ENCODE data around the gene EFCAB14. TPM values are rescaled to one million over a fixed set of nuclear protein-coding genes. Genes with fewer than 3 reads are reported as not detected.

The EFCAB14 gene
- total and polyA plus RNA-seq, 10 of the 15 experiments (the other 5 are each of a cell fraction or from before 2014, with no cell fraction given), result 7.8 to 66.0 (median 41.6) TPM

- H2AFZ ChIP-seq (ENCODE audit: control insufficient read depth, low read depth, low read length), result no peak overlapping the region
- no peak for FAIRE-seq
- no peak overlapping the region for H3K4me2 ChIP-seq (ENCODE audit: control insufficient read depth, insufficient read depth)
- H3K36me3 ChIP-seq (ENCODE audit: control insufficient read depth in 2 of 2, insufficient read depth in 2 of 2, low read length in 1 of 2), result peaks cover 7 to 15% of the 10 kb centered on the region in 2 experiments
- H3K27ac ChIP-seq (ENCODE audit: control insufficient read depth, insufficient read depth), result no peak overlapping the region
- SMC1A ChIA-PET (ENCODE audit: uncharacterized antibody, unreplicated experiment), result interaction anchor here (1.7 kb wide), 1 partner anchor 12 kb away, joined by 5 read pairs; no protein-coding TSS in a partner anchor
- no peak for ATAC-seq
- no peak overlapping the region for H3K9ac ChIP-seq (ENCODE audit: control insufficient read depth, insufficient read depth, low read length)
- CTCF ChIA-PET, result interaction anchor here (0.9 to 1.8 kb wide), 3 partner anchors 10 to 40 kb away, joined by 3 to 6 read pairs (median 5); partner anchors contain the start of gene ATPAF1
- H3K27me3 ChIP-seq (replicated peaks in 1 of 2; ENCODE audit: control insufficient read depth in 2 of 2, insufficient read depth in 2 of 2, low read length in 1 of 2), result no peaks in the 10 kb centered on the region
- no peak overlapping the region for H3K4me3 ChIP-seq
- 47% methylated on average over 1 of the region's 1 CpG for WGBS (ENCODE audit: insufficient coverage, insufficient replicate concordance, low lambda C conversion rate, missing lambda C conversion rate)
- POLR2A ChIA-PET, result interaction anchor here (0.5 to 1.5 kb wide), 2 partner anchors 9 to 276 kb away, joined by 3 to 6 read pairs; no protein-coding TSS in a partner anchor
- H3K4me1 ChIP-seq (ENCODE audit: control insufficient read depth, insufficient read depth, low read length), result no peaks in the 10 kb centered on the region
- no peak for TF ChIP-seq GABPA (IDR thresholded peaks at IDR 0.05; ENCODE audit: low read depth)
- TF ChIP-seq SP1 (IDR thresholded peaks at IDR 0.05; ENCODE audit: low read depth, low read length), result no peak
- TF ChIP-seq DPF2 (IDR thresholded peaks at IDR 0.05), result no peak
- TF ChIP-seq HDGF (IDR thresholded peaks at IDR 0.05), result no peak
- TF ChIP-seq HDAC6 (IDR thresholded peaks at IDR 0.05; ENCODE audit: unreplicated experiment), result no peak
- TF ChIP-seq, protein P1, sequence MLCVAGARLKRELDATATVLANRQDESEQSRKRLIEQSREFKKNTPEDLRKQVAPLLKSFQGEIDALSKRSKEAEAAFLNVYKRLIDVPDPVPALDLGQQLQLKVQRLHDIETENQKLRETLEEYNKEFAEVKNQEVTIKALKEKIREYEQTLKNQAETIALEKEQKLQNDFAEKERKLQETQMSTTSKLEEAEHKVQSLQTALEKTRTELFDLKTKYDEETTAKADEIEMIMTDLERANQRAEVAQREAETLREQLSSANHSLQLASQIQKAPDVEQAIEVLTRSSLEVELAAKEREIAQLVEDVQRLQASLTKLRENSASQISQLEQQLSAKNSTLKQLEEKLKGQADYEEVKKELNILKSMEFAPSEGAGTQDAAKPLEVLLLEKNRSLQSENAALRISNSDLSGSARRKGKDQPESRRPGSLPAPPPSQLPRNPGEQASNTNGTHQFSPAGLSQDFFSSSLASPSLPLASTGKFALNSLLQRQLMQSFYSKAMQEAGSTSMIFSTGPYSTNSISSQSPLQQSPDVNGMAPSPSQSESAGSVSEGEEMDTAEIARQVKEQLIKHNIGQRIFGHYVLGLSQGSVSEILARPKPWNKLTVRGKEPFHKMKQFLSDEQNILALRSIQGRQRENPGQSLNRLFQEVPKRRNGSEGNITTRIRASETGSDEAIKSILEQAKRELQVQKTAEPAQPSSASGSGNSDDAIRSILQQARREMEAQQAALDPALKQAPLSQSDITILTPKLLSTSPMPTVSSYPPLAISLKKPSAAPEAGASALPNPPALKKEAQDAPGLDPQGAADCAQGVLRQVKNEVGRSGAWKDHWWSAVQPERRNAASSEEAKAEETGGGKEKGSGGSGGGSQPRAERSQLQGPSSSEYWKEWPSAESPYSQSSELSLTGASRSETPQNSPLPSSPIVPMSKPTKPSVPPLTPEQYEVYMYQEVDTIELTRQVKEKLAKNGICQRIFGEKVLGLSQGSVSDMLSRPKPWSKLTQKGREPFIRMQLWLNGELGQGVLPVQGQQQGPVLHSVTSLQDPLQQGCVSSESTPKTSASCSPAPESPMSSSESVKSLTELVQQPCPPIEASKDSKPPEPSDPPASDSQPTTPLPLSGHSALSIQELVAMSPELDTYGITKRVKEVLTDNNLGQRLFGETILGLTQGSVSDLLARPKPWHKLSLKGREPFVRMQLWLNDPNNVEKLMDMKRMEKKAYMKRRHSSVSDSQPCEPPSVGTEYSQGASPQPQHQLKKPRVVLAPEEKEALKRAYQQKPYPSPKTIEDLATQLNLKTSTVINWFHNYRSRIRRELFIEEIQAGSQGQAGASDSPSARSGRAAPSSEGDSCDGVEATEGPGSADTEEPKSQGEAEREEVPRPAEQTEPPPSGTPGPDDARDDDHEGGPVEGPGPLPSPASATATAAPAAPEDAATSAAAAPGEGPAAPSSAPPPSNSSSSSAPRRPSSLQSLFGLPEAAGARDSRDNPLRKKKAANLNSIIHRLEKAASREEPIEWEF (IDR thresholded peaks at IDR 0.05; ENCODE audit: insufficient replicate concordance, low read depth, low read length), result no peak
- no peak for TF ChIP-seq ZNF207 (IDR thresholded peaks at IDR 0.05; ENCODE audit: borderline replicate concordance)
- no peak for TF ChIP-seq POLR2AphosphoS5 (IDR thresholded peaks at IDR 0.05; ENCODE audit: low read length)
- TF ChIP-seq EED (IDR thresholded peaks at IDR 0.05; ENCODE audit: low read depth), result no peak
- H4K20me1 ChIP-seq (ENCODE audit: control insufficient read depth, insufficient read depth), result no peaks in the 10 kb centered on the region
- no peaks in the 10 kb centered on the region for H3K9me3 ChIP-seq (replicated peaks; ENCODE audit: control insufficient read depth, insufficient read depth, low read length)
- intact Hi-C loops (cut with micrococcal nuclease; ENCODE audit: unreplicated experiment) (no loop called here), in situ Hi-C loops (cut with MboI) (no loop called here)
- H3K79me2 ChIP-seq (ENCODE audit: control insufficient read depth, insufficient read depth, low read length), result peaks cover 2% of the 10 kb centered on the region; the same call in 1 of the 2 replicates
- RAD21 ChIA-PET (ENCODE audit: unreplicated experiment), result no interaction called here
- no TSS peak for BruUV-seq (replicated peaks)
- DNase-seq (ENCODE audit: low read depth, low spot score), result no peak
These were observed 10.8 kb downstream of the EFCAB14 start for GRCh38 chr1:46708121-46708520.
